NCI-H128 (cell line): ENCODE measurements around the gene CISD2.
"Not testable (repeated sequence)": the region's sequence is repeated elsewhere in the genome, so short reads cannot be mapped to it uniquely, and the experiment has no call there.

Experiments used
- DNase-seq: peaks from one replicate; lab custom pipeline; 2025; ENCODE audit not compliant: unreplicated experiment; lab: John Stamatoyannopoulos, UW

Gene CISD2, protein sequence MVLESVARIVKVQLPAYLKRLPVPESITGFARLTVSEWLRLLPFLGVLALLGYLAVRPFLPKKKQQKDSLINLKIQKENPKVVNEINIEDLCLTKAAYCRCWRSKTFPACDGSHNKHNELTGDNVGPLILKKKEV

DNA sequence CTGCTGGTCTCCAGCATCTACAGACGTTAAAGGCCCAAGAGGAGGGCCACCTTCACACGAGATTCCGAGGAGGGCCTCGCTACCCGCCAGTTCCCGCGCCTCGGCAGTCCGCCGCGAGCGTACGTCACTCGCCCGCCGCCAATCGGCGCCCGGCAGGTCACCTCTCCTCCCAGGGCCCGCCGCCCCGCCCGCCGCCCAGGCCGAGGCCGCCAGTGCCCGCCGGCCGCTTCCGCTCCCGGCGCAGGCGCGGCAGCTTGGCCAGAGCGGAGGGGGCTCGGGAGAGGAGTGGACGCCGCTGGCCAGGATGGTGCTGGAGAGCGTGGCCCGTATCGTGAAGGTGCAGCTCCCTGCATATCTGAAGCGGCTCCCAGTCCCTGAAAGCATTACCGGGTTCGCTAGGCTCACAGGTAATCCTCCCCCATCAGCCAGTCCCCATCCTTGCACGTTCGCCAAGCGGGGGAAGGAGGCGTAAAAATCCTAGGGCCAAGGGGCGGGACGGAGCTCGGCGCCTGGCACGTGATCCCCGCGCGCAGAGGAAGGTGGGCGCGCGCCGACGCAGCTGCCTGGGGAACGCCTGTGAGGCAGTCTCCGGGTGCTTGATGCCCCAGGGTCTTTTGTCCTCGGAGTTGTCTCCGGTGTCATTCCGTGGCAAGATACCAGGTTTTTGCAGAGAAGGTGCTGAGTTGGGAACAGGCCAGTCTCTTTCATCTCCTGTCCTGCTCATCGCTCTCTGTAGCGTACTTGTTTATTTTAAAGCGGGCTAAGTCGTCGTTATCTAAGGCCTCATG is at the start of gene CISD2:
Gene CISD2, plus strand, starts transcription at position 212 of the 788 bp plus-strand sequence. Its CDS starts 93 bp downstream, at position 305.
- DNase-seq, result peak; percentile 83

DNA sequence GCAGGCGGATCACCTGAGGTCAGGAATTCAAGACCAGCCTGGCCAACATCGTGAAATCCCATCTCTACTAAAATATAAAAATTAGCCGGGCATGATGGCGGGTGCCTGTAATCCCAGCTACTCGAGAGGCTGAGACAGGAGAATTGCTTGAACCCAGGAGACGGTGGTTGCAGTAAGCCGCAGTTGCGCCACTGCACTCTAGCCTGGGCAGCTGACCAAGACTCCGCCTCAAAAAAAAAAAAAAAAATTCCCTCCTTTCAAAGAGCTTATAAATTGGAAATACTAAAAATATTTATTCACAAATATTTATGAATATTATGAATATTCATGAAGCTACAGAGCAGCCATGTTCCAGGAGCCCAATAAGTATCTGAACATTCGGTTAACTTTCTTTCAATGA is 49.7 kb upstream of the CISD2 start:
- DNase-seq, result not testable (repeated sequence)

DNA sequence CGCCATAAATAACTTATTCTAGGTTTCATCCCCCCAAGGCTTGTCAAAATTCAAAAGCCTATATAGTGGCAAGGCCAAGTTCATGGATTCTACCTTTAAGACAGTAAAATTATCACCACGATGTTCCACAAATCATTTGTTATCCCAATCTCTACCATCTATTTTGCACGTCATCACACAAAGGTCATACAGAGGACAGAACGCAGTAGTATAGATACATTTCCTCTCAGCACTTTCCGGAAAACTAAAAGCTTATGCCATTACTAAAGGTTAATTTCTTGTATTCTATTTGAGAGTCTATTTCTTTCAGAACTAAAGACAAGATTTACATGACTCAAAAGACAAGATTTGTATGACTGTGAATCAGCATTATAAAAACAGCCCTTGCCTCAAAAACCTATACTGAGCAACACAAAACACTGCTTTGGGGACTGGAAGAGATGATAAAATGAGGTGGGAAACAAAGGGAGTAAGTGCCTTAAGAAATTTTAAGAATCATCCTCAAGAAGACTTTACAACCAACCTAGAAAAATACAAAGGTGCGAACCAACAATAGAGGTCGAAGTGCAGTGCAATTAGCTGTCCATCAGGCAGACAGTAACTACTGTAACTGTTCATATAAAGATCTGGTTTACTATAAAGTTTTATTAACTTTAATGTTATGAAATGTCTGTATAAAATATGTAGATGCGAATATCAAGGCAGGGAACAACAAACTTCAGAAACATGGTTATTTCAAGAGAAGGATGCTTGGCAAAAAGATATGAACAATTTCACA is 49.0 kb upstream of the CISD2 start:
- no peak for DNase-seq

DNA sequence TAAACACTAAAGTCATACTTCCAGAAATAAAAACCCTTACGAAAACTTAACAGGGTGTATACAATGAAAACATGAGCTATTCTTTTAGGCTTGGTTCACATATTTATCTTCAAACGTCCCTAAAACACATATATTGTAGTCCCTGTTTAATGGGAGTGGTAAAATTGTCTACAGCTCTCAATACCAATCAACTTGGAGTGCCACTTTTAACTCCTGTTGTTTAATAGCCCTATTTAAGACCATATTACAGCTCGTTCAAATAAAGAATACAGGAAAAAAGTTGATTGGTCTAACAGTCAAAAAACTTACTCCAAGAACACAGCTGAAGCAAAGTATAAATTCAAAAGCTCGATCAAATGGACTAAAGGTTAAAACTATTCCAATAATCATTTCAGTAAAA is 45.3 kb upstream of the CISD2 start:
- DNase-seq, result no peak

DNA sequence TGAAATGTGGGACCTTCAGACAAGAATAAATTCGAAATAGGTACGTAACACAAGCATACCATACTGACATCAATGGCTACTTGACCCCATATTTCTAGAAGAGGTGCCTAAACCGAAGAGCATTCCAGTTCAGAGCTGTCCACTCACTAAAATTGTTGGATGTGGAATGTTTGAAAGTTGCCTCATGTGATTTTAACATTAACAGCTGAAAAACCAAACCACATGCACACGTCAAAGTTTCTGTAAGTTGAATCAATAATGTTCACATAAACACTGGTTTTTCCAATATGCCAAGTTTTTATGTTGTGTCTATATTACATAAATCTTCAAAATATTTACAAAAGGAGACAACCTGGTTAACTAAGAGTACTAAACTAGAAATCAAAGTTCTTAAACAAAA is 44.9 kb upstream of the CISD2 start:
- no peak for DNase-seq

DNA sequence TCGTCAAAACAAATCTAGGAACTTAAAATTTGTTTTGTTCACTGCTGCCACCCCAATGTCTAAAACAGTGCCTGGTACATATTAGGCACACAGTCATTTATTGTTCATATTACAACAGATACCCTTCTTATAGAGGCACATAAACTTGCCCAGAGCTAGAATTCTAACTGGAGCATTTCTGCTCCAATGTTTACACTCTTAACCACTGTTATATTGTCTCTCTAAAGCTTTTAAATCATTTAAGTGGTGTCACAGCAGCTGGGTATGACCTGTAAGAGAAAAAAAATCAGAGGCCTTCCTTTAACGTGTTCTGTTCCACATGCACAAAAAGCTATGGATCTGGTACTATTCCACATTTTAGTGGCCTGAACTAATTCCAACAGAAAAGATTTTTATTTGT is 44.4 kb upstream of the CISD2 start:
- DNase-seq, result no peak

DNA sequence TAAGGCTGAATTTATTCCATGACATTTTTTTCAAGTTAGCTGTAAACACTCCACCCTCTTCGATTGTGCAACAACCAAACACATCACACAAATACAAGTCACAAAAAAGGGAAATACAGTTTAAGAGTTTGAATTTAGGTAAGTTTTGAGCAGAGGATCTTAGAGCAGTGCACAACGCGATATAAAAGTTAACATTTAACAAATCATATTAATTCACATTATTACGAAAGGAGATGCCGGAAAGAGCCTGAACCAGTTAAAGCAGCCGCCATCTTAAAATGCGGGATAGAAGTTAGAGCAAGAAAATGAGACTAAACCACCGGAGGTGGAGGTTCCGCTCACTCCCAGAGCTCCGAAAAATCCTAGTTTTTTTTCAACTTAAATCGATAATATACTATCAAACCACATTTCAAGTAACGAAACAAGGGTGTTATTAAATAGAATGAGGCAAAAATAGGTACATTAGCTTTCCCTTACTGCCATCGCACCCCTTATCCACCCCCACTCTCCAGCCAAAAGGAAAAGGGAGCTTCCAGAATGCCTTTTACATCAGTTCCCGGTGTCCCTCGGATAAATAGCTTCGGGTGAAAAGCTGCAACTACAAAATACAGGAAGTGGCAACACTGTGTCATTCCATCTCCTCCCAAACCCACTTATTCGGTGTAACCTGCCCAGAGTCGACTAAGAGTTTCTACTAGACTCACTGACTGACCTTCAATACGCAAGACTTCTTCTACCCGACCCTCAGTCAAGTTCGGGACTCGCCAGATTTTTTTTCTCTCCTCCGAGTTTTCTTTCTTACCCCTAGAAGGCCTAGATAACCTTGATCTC is 43.3 kb upstream of the CISD2 start:
- no peak for DNase-seq

DNA sequence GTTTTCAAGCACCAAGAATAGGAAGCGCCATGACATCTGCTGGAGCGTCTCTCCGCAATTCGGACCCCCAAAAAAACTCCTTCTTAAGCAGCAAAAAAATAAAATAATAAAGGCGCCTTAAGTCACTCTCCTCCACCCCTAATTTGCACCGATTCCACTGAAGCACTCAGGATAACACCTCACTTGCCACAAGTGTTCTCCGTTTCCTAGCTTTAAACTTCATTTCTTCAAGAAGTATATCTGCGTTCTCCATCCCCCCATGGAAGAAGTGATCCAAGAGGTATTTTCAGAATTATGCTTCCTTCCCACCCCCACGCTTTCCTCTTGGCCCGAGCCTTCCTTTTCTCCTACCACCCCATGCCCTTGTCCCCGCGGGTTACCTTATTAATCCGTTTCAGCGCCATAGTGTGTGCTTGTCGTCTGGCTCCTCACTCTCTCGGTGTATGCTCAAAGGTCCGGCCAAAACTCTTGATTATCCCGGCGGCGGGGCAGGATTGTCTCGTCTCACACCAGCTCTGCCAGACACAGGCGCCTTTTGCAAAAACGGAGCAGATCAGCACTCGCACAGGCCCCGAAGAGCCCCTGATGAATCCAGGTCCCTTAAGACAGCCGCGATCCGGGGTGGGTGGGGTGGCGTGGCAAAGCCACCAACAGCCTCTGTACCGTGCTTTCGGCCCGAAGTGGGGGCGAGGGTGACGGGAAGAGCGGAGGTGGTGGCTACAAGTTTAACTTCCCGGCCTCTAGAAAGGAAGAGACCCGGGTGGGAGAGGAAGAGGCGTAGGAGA is 42.5 kb upstream of the CISD2 start:
- DNase-seq, result no peak

DNA sequence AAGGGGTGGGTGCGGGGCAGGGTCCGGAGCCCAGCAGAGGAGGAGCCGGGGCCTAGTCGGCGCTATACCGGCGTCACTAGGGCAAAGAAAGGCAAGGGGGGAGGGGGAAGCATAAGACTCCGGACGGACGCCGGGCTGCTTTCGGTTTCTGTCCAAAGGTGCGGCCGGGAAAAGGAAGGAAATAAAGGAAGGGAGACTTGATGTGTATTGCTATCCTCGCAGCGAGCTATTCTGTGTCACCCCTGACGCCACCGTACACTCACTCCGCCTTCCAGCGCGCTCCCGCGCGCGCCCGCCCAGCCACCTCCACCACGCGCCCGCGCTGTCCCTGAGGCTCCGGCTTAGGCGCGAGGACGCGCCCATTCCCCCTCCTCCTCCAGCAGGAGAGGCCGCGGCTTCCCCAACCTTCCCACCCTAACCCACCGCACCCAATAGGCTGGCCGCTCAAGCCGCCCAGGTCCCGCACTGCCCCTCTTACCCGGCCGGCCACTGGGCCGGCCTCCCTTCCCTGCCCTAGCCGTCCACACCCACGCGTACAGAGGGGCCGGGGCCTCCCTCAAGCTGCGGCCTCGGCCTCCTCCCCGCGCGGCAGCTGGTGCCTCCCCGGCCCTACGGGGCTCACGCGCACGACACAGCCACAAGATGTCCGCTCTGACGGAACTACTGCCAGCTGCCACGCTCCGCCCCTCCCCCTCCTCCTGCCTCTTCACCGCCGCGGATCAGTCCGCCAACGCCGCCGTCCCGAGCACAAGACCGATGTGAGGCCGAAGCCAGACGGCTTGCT is 41.7 kb upstream of the CISD2 start, which contains the start of gene UBE2D3:
Gene UBE2D3, minus strand, starts transcription at position 662 of the 784 bp plus-strand sequence. CDS start 1,043 bp downstream, outside the sequence.
- peak; percentile 45 for DNase-seq

DNA sequence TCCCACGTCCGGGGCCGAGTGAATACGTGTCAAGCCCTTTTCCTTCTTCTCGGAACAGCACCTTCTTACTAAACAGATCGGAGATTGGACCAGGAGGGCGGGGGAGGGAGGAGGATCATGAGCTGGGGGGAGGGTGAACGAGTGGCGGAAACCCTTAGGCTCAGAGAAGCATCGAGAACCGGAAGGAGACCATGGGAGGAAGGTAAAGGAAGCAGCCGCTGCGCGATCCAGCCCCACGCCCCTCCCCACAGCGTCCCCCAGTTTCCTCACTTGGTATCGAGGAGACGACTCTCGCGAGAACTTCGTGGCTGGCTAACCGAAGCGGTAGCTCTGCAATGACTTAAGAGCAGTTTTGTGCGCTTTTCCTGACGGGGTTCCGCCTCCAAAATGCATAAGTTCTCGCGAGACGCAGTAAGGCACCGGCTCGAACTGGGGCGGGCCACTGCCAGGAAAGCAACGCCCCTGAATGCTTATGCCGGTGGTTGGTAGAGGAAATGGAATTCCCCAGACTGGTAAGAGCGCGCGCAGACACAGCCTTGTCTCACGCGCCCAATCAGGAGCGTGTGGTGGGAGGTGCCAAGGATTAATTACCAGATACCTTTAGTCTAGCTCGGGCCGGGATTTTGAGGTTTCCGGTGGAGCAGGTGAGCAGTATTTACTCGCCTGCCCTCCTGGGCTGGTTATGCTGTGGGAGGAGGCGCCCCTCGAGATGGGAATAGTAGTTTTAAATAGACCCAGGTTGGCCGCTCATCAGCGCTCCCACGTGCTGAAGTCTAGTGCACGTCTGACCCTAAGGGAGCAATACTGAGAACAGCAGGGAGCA is 40.9 kb upstream of the CISD2 start:
- DNase-seq, result peak; percentile 92

DNA sequence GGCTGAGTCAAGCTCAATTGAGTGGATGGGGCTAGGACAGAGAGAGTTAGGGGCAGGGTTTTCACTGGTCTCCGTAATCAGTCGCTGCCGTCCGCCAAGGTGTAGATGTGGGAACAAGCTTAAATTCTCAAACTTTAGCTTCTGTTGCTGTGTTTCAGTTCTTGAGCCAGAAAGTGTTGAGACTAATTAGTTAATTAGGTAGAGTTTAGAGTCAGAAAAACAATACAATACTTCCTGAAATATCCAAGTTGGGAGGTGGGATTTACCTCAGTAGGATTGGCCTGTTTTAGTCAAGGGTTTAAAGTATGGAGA is 40.3 kb upstream of the CISD2 start:
- no peak for DNase-seq

DNA sequence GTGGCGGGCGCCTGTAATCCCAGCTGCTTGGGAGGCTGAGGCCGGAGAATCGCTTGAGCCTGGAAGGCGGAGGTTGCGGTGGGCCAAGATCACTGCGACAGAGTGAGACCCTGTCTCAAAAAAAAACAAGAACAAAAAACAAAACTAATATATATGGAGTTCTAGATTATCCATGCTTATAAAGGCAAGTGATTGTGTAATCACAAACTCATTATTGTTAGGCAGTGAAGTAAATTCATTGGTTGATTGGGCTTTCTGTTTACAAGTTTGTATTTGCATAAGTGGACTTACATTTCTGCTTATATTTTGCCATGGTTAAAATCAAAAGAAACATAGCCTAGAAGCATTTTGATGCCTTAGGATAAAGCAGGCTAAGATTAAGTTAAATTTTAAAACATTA is 39.0 kb upstream of the CISD2 start:
- no peak for DNase-seq

DNA sequence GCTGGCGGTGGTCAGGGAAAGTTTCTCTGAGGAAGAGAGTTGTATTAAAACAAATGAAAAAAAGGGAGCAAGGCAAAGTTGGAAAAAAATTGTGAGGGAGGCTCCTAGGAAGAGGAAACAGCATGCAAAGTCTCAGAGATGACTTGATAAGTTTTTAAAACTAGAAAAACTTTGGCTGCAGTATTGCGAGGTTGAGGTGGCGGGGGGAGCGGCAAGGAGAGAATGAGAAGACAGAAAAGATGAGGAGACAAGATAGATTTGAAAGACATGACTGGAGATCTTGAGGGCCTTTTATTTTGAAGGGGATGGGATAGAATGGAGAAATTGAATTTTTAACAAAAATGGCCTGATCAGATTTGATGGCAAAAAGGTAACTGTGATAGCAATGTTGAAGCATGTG is 36.7 kb upstream of the CISD2 start:
- no peak for DNase-seq

DNA sequence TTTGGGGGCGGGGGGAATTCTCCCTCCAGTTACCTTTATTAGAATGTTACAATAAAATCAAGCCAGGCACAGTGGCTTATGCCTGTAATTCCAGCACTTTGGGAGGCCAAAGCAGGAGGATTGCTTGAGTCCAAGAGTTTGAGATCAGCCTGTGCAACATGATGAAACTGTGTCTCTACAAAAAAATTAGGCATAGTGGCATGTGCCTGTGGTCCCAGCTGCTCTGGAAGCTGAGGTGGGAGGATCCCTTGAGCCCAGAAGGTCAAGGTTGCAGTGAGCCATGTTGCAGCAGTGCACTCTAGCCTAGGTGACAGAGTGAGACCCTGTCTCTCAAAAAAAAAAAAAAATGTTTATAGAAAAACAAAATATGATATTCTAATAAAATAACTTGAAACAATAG is 36.1 kb upstream of the CISD2 start:
- no peak for DNase-seq

DNA sequence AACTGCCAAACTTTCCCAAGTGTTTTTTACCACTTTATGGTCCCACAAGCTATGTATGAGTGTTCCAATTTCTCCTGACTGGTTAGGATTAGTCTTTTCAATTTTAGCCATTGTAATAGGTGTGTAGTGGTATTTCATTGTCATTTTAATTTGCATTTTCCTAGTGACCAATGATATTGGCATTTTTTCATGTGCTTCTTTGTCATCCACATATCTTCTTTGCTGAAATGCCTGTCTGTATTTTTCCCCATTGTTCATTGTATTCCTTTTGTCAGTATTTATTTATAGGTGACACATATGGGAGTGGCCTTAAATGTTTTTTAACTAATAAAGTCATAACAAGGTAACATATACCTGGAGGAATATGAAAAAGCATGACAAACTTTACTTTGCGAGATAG is 32.2 kb upstream of the CISD2 start:
- DNase-seq, result no peak

DNA sequence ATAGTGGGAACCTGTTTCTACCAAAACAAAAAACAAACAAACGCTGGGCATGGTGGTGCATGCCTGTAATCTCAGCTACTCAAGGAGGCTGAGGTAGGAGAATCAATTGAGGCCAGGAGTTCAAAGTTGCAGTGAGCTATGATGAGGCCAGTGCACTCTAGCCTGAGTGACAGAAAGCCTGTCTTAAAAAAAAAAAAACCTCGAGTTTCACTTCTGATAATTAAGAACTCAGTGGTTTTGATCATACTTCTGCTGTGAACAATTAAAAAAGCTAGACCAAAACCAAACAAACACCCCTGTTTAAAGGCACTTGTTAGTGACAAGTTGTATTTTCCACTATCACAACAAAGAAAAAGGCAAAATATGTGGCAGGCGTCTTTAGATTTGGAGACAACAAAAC is 26.4 kb upstream of the CISD2 start:
- DNase-seq, result no peak

DNA sequence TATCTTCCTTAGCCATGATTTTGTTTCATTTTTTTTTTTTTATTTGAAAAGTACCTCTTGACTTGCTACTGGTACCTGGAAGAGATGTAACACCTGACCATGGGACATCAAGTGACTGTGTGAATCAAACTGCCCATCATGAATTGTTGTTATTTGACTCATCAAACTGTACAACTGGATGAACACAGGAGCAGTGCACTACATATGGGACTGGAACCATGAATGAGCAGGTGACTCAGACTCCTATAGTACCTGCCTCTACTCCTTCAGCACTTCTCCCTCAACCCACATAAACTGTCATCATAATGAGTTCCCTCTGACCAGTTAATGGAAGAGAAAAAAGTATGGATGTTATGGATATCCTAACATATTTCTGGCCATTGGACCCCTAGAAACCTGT is 25.5 kb upstream of the CISD2 start:
- DNase-seq, result no peak

DNA sequence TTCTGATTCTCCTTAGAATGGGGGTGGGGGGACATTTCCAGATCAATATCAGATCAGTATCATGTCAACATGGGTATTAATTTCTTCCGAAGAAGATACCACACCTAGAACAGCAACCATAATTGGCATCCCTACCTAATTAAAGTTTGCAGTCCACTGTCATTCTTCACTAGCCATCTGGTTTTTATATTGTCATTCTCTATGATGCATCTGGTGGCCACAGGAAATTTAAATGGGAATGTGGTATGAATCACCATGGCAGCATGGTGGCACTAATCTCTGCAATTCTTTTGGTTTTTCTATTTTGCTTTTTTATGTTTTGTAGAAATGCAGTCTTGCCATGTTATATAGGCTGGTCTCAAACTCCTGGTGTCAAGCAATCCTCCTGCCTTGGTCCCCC is 24.9 kb upstream of the CISD2 start:
- DNase-seq, result no peak

DNA sequence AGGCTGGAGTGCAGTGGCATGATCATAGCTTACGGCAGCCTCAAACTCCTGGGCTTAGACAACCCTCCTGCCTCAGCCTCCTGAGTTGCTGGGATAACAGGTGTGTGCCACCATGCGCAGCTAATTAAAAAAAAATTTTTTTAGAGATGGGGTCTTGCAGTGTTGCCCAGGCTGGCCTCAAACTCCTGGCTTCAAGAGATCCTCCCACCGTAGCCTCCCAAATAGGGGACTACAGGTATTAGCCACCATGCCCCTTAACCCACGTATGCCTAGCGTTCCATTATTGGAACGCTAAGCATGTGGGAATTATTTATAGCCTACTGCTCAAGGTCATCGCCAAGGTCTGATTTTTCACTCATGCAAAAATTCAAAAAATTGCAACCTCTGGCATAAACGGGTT is 21.1 kb upstream of the CISD2 start:
- DNase-seq, result no peak
